Activated T-helper 9 cell treated with anti-CD3 and anti-CD28 coated beads, Interleukin-2, amount 50 U/mL, for 16 hours (primary cell): Measurements from ENCODE around the gene APP.

Experiments
- DNase-seq: peaks from one replicate; pipeline ENCODE4 v3.0.0-alpha.2; 2020; ENCODE audit warnings: low read depth

APP gene

DNA sequence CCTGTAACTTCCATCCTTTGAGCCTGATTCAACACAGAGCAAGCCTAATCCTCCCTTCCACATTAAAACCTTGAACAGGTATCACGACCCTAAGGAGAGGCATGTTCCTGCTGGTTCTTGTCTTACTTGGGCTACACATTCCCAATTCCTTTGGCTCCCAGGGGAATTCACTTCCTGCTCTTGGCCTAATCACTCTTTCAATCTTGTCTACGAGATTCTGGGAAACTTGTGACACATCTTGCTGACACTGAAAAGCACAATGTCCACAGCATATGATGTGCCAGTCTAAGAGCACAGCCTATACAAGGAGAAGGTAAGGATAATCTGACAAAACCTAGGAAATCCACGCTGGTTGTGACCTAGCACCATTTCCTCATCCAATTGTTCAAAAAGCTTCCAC is 271.9 kb downstream of the APP start:
- no peak for DNase-seq

DNA sequence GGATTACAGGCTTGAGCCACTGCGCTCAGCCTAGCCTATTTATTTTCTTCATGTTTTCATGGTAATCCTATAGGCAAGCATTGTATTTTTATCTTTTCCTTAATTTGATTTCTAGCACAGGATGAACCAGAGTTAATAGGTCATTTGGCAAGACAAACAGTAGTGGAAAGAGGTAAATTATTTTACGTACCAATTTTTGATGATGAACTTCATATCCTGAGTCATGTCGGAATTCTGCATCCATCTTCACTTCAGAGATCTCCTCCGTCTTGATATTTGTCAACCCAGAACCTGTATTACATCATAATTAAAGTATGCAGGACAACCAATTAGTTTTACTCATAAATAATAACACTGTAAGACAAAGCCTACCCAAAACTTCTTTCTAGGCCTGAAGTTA is 273.2 kb downstream of the APP start:
- DNase-seq, result no peak

DNA sequence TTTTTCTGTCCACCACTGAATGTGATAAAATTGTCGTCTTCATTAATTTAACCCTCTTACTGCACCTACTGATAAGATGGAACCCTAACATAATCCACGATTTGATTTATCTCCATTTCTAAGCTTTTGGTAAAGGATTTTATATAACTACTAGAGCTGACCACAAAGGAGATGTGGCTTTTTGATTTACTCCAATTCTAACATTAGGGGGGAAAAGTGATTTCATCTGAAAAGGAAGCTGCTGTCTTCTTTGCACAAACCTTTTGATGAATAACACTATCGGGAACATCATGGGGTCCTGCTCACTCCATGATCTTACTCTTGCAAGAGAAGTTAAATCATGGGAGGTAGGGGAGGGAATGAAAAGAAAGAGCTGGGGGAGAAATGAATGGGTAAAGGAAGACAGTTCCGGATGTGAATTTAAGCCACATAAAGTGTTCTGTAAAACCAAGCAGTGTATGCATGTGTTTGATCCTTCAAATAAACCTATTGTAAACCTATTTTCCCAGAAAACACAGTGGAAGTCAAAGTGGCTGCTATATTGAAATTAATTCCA is 274.0 kb downstream of the APP start:
- no peak for DNase-seq

DNA sequence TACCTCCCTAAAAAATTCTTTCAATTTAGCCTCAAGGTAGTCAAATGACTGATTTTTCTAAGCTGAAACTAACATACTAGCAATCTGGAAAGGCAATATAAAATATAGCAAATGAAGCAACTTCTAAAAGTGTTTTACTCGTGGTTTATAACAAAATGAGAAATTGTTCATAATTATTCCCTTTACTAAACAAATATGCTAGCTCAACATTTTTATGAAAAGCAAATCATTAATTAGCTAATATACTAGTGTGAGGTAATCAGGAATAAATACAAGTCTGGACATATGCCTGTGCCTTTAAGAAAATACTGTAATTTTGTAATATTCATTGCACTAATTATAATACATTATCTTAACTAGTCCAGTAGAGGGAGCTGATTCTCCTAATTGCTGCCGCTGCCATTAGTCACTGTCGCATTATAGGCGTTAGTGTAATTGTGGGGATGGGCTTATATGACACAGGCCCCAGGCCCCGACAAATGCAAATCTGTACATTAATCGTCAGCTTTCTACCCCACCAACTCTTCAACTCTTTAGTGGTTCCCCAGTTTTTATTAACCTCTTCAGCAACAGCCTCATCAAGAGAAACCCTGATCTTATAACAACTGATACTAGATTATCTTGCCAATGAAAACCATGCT is 274.9 kb downstream of the APP start:
- no peak for DNase-seq

DNA sequence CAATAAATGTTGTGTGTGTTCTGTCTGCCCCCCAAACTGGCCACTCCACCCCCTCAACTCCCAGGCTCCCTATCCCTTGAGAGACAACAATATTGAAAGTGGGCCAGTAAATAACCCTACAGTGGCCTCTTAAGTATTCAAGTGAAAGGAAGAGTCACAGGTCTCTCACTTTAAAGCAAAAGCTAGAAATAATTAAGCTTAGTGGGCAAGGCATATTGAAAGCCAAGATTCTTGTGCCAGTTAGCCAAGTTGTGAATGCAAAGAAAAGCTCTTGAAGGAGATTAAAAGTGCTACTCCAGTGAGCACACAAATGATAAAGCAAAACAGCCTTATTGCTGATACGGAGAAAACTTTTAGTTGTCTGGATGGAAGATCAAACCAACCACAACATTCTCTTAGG is 277.4 kb downstream of the APP start:
- DNase-seq, result no peak

DNA sequence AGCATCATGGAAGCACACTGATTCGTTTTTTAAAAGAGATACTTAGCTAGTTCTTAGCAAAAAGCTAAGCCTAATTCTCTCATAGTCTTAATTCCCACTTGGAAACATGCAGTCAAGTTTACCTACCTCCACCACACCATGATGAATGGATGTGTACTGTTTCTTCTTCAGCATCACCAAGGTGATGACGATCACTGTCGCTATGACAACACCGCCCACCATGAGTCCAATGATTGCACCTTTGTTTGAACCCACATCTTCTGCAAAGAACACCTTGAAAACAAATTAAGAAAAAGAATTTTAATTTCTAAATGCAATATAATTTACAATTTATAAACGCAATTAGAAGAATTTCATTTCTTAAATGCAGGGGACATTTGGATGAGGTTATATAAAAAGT is 279.0 kb downstream of the APP start:
- no peak for DNase-seq

DNA sequence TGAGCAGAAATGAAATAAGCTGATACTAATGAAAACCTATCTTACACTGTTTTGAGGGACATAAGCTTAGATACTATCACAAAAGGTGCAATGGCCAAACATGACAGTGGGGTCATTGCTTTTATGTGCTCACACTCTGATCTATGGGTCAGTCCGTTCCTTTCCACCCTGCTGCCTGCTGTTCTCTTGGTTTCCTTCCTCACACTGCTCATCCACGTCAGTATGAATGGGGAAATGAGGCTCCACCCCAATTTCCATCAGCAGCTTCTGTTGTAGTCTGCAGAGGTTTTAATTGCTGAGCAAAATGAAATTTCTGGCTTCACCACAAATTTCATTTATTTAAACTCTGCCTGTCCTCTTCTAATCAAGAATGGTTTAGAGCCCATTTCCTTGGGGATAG is 280.6 kb downstream of the APP start:
- no peak for DNase-seq

DNA sequence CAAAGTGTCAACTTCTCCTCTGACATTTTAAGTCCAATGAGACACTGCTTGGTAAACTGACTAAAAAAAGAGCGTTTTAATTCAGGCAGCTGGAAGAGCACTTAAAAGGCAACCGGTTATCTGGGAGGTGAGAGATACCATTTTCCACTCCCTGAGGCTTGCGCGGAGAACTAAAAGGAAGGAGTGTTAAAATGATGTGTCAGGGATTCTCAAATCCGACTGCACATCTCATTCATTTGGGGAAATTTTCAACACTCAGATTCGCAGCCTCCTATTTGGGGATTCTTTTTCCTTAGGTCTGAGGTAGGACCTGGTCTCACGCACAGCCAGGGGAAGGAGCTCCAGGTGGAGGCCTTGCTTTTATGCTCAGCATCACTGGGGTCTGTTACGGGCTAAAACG is 281.9 kb downstream of the APP start:
- no peak for DNase-seq

DNA sequence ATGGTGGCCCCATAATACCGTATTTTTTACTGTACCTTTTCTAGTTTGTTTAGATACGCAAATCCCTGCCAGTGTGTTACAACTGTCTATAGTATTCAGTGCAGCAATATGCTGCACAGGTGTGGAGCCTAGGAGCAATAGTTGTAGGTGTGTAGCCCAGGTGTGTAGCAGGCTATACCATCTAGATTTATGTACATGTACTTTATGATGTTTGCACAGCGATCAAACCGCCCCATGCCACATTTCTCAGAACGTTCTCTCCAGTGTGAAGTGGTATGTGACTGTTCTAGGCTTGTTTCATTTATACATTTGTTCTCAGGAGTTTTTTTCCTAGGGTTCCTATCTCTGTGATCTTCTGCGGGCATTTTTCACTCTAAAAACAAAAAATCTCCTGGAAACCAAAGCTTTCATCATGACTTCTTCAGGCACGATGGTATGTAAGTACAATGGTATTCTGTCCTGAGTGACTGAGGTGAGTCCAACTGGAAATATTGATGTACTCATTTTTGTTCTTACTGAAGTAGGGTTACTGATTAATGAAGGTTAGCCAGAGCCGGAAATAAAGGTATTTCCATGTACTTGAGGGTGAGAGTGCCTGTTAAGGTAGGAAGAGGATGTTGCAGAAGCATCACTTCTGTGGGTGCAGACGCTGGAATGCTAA is 282.8 kb downstream of the APP start:
- DNase-seq, result no peak

DNA sequence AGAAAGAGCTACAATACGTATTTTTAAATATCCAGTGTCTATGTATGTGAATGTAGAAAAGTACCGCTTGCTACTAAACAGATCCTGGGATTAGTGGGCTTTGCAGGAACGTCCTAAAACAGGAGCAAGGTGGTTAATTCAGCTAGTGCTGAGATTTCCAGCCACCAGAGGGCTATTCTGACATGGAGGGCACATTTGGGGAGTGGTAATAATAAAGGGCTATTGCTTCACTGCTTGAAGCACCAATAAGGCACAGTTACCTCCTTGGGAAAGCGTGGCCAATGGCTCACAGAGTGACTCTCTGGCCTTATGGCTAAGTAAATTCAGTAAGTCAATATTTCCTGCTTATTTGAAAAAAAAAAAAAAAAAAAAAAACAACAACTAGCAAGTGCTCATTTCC is 283.4 kb downstream of the APP start:
- no peak for DNase-seq

DNA sequence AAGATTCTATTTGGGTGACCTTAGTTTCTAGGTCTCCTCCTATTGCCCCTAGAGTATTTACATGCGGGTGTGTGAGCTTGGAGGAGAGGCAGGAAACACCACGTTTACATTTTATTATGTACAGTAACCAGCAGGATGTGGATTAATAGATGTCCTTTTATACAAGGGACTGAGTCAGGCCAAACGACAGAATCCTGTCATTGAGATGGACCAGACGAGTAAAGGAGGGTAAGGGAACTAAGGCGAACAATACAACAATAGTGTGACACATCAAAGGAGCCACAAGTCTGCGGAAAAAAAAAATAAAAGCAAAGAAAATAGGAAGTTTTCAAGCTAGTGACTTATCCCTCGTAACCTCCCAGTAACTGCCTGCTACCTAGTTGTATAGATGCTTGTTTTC is 284.7 kb downstream of the APP start:
- no peak for DNase-seq

DNA sequence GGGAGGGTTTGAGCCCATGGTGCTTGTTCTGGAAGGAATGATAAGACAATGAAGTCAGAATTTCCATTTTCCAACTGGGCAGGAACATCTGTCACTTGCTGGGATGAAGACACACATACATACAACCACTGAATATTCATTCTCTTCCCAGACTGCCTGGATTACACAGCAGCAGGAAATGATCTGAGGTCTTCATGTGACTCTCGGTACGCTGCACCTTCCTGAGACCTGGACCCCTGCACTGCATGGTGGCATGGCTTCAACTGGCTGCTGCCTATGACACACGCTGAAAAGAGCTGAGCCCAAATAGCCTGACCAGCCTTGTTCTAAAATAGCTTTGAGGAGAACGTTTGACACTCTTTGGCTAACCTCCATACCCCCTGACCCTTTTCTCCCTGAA is 285.2 kb downstream of the APP start:
- no peak for DNase-seq

DNA sequence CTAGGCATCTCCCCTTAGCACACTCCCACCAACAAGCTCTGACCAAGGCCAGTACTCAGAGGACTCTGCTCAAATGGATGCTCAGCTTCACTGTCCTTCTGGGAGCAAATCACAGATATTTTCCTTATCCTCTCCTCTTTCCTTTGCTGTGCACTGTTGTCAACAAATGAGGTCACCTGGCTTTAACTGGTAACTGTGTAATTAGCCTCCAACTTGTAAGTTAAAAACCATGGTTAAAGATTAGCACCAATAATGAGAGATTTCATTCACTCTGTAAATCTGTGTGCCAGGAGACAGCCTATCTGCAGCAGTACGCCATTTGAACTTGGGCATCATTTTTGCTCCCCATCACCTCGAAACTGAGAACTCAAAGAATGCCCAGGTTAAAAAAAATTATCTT is 286.3 kb downstream of the APP start:
- no peak for DNase-seq

DNA sequence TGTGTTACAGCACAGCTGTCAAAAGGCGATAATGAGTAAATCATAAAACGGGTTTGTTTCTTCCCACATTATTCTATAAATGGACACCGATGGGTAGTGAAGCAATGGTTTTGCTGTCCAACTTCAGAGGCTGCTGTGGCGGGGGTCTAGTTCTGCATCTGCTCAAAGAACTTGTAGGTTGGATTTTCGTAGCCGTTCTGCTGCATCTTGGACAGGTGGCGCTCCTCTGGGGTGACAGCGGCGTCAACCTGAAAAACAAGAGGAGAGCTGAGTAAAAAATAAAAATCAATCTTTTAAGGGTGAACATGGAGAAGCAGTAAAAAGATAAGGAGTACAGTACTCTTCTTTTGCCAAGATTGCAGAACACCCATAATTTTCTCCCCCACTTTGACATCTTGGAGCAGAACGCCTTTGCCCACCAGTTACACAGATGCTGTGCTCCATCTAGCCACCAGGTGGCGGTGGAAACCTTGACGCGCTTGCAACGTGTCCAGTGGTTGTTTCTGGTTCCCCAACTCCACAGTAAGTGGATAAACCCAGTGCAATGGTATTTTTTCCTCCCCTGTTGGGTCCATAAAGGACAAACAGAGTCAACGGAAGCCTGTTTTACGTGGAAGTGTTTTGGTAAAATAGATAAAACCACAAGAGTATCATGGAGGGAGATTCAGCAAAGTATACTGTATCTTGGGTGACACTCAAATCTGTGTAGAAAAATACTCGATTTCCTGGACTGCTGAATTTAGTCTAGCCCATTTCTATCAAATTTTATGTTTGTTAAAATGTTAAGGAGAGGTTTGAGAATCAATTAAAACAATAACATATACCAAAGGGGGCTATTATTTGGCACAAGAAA is 288.8 kb downstream of the APP start:
- peak; percentile 18 for DNase-seq

DNA sequence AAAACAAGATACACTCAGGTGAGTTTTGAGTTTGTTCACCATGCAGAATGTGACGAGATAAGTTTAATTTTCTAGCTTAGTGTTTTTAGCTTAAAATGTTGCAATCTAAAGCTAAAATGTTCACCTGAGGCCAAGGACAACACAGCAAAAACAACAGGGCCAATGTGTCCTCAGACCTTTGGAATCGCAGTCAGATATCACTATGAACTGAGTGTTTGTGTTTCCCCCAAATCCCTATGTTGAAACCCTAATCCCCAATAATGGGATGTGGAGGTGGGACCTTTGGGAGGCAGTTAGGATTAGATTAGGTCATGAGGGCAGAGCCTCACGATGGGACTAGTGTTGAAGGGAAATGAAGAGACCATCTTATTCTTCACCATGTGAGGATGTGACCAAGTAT is 291.4 kb downstream of the APP start:
- no peak for DNase-seq

DNA sequence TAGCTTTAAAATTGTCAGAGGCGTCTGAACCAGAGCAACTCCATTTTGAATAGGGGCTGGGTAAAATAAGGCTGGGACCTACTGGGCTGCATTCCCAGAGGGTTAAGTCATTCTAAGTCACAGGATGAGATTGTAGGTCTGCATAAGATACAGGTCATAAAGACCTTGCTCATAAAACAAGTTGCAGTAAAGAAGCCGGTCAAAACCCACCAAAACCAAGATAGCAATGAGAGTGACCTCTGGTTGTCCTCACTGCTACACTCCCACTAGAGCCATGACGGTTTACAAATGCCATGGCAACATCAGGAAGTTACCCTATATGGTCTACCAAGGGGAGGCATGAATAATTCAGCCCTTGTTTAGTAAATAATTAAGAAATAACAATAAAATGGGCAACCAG is 292.2 kb downstream of the APP start:
- DNase-seq, result no peak

DNA sequence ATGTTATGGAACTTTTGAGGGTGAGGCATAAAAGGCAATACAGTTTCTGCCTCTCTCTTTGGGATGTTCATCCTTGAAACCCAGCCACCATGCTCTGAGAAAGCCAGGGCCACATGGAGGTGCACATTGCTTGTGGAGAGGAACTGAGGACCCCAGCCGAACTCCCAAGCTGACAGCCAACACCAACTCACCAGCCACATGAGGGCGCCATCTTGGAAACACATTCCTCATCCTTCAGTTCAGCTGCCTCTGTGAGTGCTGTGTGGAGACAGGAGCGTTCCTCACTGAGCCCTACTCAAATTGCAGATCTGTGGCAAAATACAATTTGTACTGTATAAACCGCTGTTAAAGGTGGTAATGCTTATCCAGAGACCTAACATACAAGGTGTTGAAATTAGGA is 298.3 kb downstream of the APP start:
- no peak for DNase-seq

DNA sequence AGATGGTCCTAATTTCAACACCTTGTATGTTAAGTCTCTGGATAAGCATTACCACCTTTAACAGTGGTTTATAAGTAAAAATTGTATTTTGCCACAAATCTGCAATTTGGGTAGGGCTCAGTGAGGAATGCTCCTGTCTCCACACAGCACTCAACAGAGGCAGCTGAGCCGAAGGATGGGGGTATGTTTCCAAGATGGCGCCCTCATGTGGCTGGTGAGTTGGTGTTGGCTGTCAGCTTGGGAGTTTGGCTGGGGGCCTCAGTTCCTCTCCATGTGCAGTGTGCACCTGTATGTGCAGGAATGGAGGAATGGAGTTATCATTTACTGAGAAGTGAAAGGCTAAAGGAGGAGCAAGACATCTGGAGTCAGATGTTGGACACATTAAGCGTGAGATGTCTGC is 299.0 kb downstream of the APP start:
- no peak for DNase-seq

DNA sequence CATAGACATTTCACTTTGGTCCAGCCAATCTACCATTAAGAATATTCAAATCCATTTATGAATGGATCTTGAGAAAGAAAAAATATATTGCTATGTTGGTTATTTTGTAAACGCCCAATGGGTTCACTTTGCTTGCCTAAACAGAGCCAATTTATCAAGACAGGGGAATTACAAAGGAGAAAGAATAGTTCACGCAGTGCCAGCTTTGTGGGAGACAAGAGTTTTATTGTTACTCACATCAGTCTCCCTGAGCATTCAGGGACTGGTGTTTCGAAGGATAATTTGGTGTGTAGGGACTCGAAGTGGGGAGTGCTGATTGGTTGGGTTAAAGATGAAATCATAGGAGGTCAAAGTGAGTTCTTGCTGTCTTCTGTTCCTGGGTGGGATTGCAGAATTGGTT is 300.5 kb downstream of the APP start:
- DNase-seq, result no peak

DNA sequence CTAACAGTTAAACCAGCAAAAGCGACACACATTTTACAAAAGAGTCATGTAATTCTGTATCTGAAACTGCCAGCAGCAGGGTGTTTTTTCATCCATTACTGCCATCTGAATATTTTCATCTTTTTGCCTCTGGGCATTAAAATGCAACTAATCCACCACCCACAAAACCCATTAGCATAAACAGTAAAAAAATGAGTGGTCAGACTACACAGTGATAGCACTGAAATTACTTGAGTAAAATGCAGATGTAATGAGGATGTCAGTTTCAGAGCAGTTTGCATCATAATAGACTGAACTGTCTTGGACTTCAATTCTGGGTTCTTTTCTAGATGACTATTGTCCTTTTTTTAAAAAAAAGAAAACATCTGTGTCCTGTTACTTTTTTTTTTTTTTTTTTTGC is 303.5 kb downstream of the APP start:
- no peak for DNase-seq

DNA sequence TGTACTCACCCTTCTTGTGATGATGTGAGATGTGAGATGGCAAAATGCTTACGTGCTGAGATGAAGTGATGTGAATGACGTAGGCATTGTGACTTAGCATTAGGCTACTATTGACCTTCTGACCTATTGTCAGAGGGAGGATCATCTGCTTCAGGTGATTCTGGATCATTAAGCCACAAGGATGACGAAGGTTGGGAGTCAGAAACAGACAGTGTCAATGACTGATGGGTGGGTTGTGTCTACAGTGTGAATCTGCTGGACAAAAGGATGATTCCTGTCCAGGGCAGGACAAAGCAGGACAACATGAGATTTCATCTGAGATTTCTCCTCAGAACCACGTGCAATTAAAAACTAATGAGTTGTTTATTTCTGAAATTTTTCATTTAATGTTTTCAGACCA is 306.8 kb downstream of the APP start:
- DNase-seq, result no peak

DNA sequence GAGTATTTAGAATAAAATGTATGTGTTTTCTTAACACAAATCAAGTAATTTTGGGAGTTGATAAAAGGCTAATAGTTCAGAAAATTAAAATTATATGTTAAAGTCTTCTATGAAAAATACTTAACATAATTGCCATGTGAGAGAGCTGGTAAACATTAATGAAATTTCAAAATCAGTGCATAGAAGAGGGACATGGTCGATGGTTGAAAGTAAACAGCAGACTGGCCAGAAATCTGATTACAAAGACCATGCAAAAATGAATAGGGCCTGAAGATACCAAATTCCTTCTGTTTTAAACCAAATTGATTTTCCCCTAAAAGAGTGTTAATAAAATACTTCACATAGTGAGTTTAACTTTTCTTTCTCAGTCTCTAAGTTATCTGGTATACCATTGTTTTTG is 307.5 kb downstream of the APP start:
- DNase-seq, result no peak

DNA sequence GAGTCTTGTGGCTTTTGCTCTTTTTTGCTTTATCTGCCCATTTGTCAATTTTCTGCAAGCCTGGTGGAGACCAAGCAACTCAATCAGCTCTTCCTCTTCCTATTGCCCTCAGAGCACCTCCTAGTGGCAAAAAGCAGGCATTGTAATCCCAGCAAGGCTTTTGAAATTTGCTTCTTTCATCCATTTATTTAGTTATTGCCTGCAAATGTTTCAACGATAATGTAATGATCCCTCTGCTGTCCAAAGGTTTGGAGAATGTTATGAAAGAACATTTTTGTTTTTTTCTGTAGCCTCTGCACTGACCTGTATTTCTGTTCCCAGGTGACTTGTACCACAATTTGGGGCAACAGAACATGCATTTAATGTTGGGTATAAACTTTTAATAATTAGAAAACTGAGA is 308.0 kb downstream of the APP start:
- no peak for DNase-seq
